ENCODE measurements around the gene PSME2.

The PSME2 gene

DNA sequence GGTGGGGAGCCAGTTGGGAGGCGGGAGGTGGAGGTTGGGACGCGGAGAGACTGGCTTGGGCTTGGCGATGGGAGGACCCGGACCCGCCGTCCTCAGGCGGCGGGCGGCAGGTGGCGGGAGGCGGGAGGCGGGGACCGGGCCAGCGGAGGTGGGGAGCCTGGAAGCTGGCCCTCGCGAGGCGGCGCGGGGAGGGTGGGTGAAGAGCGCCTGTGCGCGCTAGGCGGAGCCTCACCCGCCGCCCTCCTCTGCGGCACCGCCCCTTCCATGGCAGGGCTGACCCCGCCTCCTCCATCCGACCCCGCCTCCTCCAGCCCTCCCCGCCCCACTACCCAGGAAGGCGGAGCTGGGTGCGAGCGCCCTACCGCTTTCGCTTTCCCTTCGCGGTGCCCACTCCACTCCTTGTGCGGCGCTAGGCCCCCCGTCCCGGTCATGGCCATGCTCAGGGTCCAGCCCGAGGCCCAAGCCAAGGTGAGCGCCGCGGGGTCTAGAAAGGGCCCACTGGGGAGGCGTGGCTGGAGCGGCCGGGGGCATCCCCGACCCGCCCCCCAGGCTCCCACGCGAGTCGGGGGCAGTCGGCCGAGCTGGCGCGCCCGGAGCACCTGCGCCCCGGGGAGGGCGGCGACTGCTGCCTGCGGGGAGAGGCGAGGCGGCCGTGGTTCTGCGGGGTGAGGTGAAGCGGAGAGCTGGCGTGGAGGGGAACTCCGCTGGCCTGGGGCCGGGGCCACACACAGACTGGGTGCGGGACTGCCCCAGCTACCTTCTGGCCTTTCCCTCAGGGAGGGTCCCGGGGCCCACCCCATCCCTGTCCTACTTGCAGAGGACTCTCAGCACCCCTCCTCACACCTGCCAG is 10.4 kb downstream of the PSME2 start, which contains the start of gene PSME1:
PSME1 (plus strand) TSS at position 361 of the 850 bp plus-strand sequence; CDS start at position 430, 69 bp downstream.
- no peaks in the 10 kb centered on the region for H3K9me3 ChIP-seq
- TF ChIP-seq, protein P1, sequence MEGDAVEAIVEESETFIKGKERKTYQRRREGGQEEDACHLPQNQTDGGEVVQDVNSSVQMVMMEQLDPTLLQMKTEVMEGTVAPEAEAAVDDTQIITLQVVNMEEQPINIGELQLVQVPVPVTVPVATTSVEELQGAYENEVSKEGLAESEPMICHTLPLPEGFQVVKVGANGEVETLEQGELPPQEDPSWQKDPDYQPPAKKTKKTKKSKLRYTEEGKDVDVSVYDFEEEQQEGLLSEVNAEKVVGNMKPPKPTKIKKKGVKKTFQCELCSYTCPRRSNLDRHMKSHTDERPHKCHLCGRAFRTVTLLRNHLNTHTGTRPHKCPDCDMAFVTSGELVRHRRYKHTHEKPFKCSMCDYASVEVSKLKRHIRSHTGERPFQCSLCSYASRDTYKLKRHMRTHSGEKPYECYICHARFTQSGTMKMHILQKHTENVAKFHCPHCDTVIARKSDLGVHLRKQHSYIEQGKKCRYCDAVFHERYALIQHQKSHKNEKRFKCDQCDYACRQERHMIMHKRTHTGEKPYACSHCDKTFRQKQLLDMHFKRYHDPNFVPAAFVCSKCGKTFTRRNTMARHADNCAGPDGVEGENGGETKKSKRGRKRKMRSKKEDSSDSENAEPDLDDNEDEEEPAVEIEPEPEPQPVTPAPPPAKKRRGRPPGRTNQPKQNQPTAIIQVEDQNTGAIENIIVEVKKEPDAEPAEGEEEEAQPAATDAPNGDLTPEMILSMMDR (IDR thresholded peaks at IDR 0.05; ENCODE audit: low read depth, low read length), result no peak
- peak within 1 kb of the TSS; percentile 80 for H3K4me3 ChIP-seq (ENCODE audit: low read depth, low read length)
- H3K36me3 ChIP-seq, result peaks cover 16% of the 10 kb centered on the region
- H3K27me3 ChIP-seq, result no peaks in the 10 kb centered on the region
- H3K4me1 ChIP-seq, result no peaks in the 10 kb centered on the region
- peak; percentile 96 for DNase-seq

DNA sequence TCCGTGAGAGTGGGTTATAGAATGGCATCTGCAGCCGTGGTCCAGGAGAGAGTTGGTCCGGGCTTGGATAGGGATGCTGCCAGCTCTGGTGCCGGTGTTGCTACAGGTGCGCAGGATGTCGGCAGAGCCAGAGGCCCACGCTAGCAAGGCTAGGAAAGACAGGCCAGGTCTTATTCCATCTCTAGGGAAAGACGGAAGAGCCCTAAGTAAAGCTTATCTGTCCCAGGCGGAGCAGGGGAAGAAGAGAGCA is 10.9 kb downstream of the PSME2 start:
- DNase-seq, result no peak
- Histone ChIP-seq H3K4me3 (ENCODE audit: low read depth, low read length) (peak overlapping the region; percentile 80), H3K27me3 (no peaks in the 10 kb centered on the region), H3K36me3 (peaks cover 16% of the 10 kb centered on the region), H3K9me3 (no peaks in the 10 kb centered on the region), H3K4me1 (no peaks in the 10 kb centered on the region)
- TF ChIP-seq, protein P1 (IDR thresholded peaks at IDR 0.05; ENCODE audit: low read depth, low read length), result no peak

DNA sequence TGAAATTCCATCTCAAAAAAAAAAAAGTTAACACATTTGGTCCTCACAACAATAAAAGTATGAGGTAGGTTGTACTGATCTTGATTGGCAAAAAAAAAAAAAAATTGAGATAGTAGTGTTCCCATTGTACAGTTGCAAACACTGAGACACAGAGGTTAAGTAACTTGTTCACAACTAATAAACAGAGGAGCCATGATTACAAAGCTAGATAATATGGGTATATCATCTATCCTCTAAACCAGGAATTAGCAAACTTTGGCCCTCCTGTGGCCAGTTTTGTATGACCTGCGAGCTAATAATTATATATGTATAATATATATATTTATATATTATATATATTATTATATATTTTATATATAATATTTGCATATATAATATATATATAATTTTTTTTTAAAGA is 12.7 kb downstream of the PSME2 start:
- Histone ChIP-seq H3K4me1 (no peaks in the 10 kb centered on the region), H3K9me3 (no peaks in the 10 kb centered on the region), H3K36me3 (peaks cover 7% of the 10 kb centered on the region), H3K4me3 (ENCODE audit: low read depth, low read length) (no peak overlapping the region), H3K27me3 (no peaks in the 10 kb centered on the region)
- no peak for DNase-seq
- TF ChIP-seq, protein P1 (IDR thresholded peaks at IDR 0.05; ENCODE audit: low read depth, low read length), result no peak

DNA sequence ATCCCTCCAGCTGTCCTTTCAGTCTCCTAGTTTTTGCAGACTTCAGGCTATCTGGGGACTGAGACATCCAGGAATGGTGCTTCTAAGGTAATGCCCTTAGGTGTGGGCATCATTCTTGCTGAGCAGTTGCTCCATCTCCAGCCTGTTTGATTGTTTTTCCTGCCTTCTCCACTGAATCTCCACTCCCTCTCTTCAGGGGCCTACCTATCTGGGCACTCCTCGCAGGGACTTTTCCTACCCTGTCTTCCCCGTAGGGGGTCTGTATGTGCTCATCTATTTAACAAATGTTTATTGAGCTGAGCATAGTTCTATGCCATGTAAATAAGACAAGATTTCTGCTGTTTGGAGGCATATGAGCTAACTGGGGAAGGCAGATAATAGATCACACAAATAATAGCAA is 13.4 kb downstream of the PSME2 start:
- no peaks in the 10 kb centered on the region for H3K27me3 ChIP-seq
- no peak overlapping the region for H3K4me3 ChIP-seq (ENCODE audit: low read depth, low read length)
- TF ChIP-seq, protein P1 (IDR thresholded peaks at IDR 0.05; ENCODE audit: low read depth, low read length), result no peak
- H3K36me3 ChIP-seq, result no peaks in the 10 kb centered on the region; the same call in 1 of the 2 replicates
- no peaks in the 10 kb centered on the region for H3K9me3 ChIP-seq
- no peaks in the 10 kb centered on the region for H3K4me1 ChIP-seq
- DNase-seq, result no peak

DNA sequence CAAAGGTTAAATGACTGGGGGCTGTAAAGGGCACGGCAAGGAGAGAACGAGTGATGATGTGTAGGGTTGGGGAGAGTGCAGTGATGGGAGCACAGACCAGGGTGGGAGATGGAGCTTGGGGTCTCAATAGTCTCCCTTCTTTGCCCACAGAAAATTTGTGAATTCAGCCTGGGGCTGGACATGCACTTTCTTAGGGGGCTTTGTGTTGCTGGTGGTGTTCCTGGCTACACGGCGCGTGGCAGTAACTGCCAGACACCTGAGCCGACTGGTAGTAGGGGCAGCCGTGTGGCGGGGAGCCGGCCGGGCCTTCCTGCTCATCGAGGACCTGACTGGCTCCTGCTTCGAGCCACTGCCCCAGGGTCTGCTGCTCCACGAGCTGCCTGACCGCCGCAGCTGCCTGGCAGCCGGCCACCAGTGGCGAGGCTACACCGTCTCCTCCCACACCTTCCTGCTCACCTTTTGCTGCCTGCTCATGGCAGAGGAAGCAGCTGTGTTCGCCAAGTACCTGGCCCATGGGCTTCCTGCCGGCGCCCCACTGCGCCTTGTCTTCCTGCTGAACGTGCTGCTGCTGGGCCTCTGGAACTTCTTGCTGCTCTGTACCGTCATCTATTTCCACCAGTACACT is 14.2 kb downstream of the PSME2 start:
- no peak overlapping the region for H3K4me3 ChIP-seq (ENCODE audit: low read depth, low read length)
- no peaks in the 10 kb centered on the region; the same call in 1 of the 2 replicates for H3K36me3 ChIP-seq
- H3K27me3 ChIP-seq, result no peaks in the 10 kb centered on the region
- H3K4me1 ChIP-seq, result no peaks in the 10 kb centered on the region
- DNase-seq, result no peak
- H3K9me3 ChIP-seq, result no peaks in the 10 kb centered on the region
- TF ChIP-seq, protein P1 (IDR thresholded peaks at IDR 0.05; ENCODE audit: low read depth, low read length), result no peak

DNA sequence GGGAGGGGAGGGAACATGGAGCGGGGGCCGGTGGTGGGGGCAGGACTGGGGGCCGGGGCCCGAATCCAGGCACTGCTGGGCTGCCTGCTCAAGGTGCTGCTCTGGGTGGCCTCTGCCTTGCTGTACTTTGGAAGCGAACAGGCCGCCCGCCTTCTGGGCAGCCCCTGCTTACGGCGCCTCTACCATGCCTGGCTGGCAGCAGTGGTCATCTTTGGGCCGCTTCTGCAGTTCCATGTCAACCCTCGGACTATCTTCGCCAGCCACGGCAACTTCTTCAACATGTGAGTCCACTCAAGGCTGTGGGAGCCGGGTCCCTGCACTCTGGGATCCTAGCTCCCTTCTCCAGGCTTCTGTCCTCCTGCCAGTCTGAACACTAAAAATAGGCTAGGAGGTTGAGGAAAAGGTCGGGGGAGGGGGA is 14.9 kb downstream of the PSME2 start:
- Histone ChIP-seq H3K9me3 (no peaks in the 10 kb centered on the region), H3K4me1 (no peaks in the 10 kb centered on the region), H3K4me3 (ENCODE audit: low read depth, low read length) (no peak overlapping the region), H3K36me3 (no peaks in the 10 kb centered on the region; the same call in 1 of the 2 replicates), H3K27me3 (no peaks in the 10 kb centered on the region)
- TF ChIP-seq, protein P1 (IDR thresholded peaks at IDR 0.05; ENCODE audit: low read depth, low read length), result no peak
- no peak for DNase-seq
